Gastroesophageal sphincter (tissue), 3 donors: ENCODE measurements around the gene ZNF526.

Experiments used
- CTCF ChIP-seq, 4 experiments: fragments of 200-600 bp in 2 of 4; fragments of 450-650 bp in 2 of 4; sonication (generic) in 1 of 4; IDR thresholded peaks; one replicate each; pipeline ENCODE4 v1.5.1; 2017 to 2019; ENCODE audit warnings: antibody characterized with exemption in 4 of 4, mild to moderate bottlenecking in 2 of 4, moderate library complexity in 2 of 4
- EP300 ChIP-seq: sonication (generic); formaldehyde crosslinking; IDR thresholded peaks from one replicate; pipeline ENCODE4 v1.6.1; 2017; ENCODE audit warnings: antibody characterized with exemption, mild to moderate bottlenecking
- POLR2AphosphoS5 ChIP-seq: sonication (generic); formaldehyde crosslinking; IDR thresholded peaks from one replicate; pipeline ENCODE4 v1.6.1; 2017; ENCODE audit warnings: antibody characterized with exemption

- TF ChIP-seq CTCF (IDR thresholded peaks at IDR 0.05) (peak in 2 of 4 experiments; percentile 22 to 31), EP300 (no peak), POLR2AphosphoS5 (peak; percentile 98)
These were observed 35.0 kb downstream of the ZNF526 start, which contains the start of gene ERF for GRCh38 chr19:42254850-42255765.
